Effector memory CD8-positive, alpha-beta T cell (primary cell): ENCODE results near the gene COL18A1.

Experiments used
- ATAC-seq: fragments of 150-1000 bp; cut with Tn5 transposase; replicated peaks from 2 replicates; pipeline ENCODE4 v1.10.0; 2021; ENCODE audit warnings: mild to moderate bottlenecking, moderate library complexity
- DNase-seq, 3 experiments: peaks; one replicate each; pipeline ENCODE4 v3.0.0; 2021
- H3K27ac Mint-ChIP-seq, 2 donors: one replicate each; pipeline ENCODE4 v1.8.0; 2022; ENCODE audit warnings: mild to moderate bottlenecking in 2 of 2, mixed read lengths in 2 of 2, moderate library complexity in 2 of 2
- H3K27me3 Mint-ChIP-seq, 2 donors: one replicate each; pipeline ENCODE4 v1.8.0; 2022; ENCODE audit warnings: mixed read lengths in 2 of 2
- H3K36me3 Mint-ChIP-seq: one replicate; pipeline ENCODE4 v1.8.0; 2022; ENCODE audit warnings: mild to moderate bottlenecking, moderate library complexity, mixed read lengths; ENCODE audit not compliant: insufficient read depth
- H3K4me1 Mint-ChIP-seq, 2 donors: one replicate each; pipeline ENCODE4 v1.8.0; 2022; ENCODE audit warnings: low read depth in 2 of 2, mixed read lengths in 2 of 2
- H3K4me3 Mint-ChIP-seq, 2 donors: one replicate each; pipeline ENCODE4 v1.8.0; 2022; ENCODE audit warnings: mild to moderate bottlenecking in 2 of 2, mixed read lengths in 2 of 2, moderate library complexity in 2 of 2
- H3K9me3 Mint-ChIP-seq, 2 donors: one replicate each; pipeline ENCODE4 v1.8.0; 2022; ENCODE audit warnings: mixed read lengths in 2 of 2

The COL18A1 gene

DNA sequence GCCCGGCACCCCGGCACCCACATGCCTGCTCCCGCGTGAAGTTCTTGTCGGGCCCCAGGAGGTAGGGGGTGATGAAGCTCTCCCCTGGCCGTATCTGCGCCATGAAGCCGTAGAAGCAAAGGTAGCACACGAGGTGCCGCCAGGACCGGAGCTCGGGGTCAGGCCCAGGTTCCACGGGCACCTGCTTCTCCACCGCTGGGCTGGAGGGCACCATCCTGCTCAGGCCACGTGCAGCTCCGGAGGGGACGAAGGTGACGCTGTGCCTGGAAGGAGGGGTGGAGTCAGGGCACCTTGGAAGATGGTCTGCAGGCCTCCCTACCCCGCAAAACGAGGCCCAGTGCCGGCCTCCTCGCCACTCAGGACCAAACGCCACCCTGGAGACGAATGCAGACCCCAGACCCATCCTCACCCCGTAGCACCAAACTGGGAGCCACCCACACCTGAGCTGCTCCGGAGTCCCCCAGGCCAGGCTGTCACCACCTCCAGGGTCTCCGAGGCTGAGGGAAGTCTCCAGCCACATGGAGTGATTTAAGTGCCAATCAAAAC lies 132.9 kb downstream of the COL18A1 start:
- no peaks in the 10 kb centered on the region for H3K27me3 Mint-ChIP-seq
- no peak for DNase-seq
- ATAC-seq = no peak
- no peak overlapping the region for H3K4me3 Mint-ChIP-seq
- H3K4me1 Mint-ChIP-seq = peaks cover 4 to 9% of the 10 kb centered on the region in 2 donors
- no peaks in the 10 kb centered on the region for H3K36me3 Mint-ChIP-seq
- no peaks in the 10 kb centered on the region for H3K9me3 Mint-ChIP-seq
- no peak overlapping the region for H3K27ac Mint-ChIP-seq

DNA sequence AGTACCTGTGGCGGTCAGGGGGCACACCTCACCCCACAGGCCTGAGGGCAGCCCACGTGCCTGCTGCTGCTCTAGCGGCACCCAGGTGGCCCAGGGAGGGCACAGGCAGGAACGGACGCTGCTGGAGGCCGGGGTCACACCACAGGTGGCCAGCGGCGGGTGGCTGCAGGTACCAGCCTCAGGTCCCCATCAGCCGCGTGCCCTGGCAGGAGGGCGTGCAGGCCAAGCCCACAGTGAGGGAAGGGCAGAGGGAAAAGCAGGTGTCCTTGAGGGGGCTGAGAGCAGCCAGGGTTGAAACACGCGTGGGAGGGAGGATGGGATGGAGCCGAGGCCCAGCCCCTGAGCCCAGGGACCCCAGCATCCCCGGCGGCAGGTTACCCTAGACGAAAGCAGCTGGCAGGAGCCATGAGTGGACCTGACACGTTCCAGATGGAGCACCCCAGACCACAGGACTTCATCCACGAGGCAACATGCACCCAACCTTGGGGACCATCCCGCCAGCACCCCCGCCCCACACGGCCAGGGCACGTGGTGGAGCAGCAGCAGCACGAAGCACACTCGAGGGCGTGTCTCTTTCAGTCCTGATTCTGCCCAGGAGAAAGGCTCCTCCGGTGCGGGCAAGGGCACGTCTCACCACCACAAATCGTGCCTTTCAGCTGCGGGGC lies 133.5 kb downstream of the COL18A1 start:
- DNase-seq (no peak), ATAC-seq (no peak)
- Mint-ChIP-seq H3K9me3 (no peaks in the 10 kb centered on the region), H3K4me1 (peaks cover 0 to 9% of the 10 kb centered on the region in 2 donors), H3K4me3 (no peak overlapping the region), H3K36me3 (no peaks in the 10 kb centered on the region), H3K27me3 (no peaks in the 10 kb centered on the region), H3K27ac (no peak overlapping the region)

DNA sequence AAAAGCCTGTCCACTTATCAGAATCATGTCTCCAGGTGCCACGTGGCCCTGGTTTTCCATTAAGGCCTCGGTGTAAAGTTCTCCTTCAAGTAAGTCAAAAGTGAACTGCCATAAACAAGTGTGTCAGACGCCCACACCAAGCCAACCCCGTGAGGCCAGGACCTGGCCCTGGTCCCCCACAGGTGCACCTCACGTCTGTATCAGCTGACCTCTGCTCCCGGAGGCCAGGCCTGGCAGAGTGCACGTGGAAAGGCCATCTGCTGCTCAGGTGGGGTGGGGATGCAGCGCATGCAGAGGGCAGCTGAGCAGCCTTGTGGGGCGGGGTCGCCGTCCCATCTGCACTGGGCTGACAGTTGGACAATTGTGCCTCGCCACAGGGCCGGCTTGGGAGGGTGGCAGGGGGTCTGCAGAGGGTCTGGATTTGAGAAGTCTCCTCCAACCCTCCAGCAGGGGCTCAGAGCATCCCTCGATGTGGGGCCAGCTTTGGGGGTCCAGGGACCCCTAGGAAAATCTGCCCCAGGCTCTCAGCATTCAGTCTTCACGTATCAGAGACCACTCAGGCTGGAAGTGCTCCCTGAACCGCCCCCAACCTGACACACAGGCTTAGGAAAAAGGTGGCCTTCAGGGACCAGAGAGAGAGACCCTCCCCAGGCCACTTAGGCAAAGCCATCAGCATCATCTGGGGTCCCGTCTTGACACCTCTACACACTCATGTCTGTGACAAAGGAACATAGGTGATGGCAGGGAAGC lies 134.3 kb downstream of the COL18A1 start:
- Mint-ChIP-seq H3K27ac (no peak overlapping the region), H3K9me3 (no peaks in the 10 kb centered on the region), H3K4me3 (peak overlapping the region in 1 of 2 donors; percentile 23), H3K27me3 (no peaks in the 10 kb centered on the region), H3K36me3 (no peaks in the 10 kb centered on the region), H3K4me1 (peaks cover 0 to 8% of the 10 kb centered on the region in 2 donors)
- DNase-seq = no peak
- ATAC-seq = no peak

DNA sequence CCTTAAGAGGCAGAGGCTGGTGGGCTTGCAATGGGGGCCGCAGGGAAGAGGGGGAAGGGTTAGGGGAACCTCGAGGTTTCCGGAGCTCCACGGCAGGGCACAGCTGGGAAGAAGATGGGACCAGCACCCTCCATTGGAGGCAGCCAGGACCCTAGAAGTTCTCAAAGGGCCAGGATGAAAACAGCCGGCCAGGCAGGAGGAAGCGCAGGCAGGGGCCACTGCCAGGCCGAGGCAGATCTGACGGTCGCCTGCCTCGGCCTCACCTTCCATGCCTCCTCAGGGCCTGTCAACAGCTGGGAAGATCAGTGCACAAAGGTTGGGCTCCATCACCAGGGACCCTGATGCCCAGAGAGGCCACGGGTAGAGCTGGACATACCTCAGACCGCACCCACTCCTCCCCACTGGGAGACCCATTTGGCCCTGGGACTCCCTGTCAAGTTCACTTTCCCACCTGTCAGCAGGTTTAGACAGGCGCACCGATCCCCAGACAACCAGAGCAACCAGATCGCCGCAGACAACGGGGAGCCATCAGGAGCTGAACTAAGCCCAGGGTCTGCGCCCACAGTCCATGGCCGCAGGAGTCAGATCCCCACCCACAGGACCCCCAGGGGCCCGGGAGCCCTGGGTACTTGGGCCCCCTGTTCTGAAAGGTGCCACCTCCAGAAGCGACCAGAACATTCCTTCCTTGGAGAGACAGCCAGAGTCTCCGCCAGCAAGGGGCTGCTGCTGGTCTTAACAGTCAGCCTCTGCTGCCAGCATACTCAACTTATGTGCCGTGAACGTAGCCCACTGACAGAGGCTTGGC lies 135.0 kb downstream of the COL18A1 start:
- Mint-ChIP-seq H3K36me3 (no peaks in the 10 kb centered on the region), H3K27me3 (no peaks in the 10 kb centered on the region)

DNA sequence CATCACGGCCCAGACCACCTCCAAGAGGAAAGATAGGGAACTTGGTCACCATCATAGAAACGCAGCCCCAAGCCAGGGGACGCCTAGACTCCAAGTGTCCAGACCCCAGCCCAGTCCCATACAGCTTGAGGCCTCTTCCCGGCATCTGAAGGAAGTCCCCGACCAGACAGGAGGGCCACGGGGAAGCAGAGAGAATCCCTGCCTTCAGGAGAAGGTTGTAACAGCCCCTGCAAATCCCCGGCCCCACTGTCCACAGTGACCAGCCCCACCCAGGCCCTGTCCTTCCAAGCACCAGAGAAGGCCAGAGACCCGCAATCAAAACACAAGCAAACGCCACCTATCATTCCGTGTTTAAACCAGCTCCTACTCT lies 135.6 kb downstream of the COL18A1 start:
- Mint-ChIP-seq H3K4me1 (peaks cover 0 to 6% of the 10 kb centered on the region in 2 donors), H3K4me3 (peak overlapping the region; percentile 67 to 73), H3K27me3 (no peaks in the 10 kb centered on the region), H3K9me3 (no peaks in the 10 kb centered on the region), H3K36me3 (no peaks in the 10 kb centered on the region), H3K27ac (peak overlapping the region; percentile 10 to 20)
- ATAC-seq = no peak
- no peak for DNase-seq

More for the DNA sequence above, 135.0 kb downstream of the COL18A1 start:
- no peak for DNase-seq
- Mint-ChIP-seq H3K4me1 (peaks cover 0 to 6% of the 10 kb centered on the region in 2 donors), H3K27ac (peak overlapping the region in 1 of 2 donors; percentile 10), H3K9me3 (no peaks in the 10 kb centered on the region), H3K4me3 (peak overlapping the region; percentile 67 to 73)
- ATAC-seq = no peak

DNA sequence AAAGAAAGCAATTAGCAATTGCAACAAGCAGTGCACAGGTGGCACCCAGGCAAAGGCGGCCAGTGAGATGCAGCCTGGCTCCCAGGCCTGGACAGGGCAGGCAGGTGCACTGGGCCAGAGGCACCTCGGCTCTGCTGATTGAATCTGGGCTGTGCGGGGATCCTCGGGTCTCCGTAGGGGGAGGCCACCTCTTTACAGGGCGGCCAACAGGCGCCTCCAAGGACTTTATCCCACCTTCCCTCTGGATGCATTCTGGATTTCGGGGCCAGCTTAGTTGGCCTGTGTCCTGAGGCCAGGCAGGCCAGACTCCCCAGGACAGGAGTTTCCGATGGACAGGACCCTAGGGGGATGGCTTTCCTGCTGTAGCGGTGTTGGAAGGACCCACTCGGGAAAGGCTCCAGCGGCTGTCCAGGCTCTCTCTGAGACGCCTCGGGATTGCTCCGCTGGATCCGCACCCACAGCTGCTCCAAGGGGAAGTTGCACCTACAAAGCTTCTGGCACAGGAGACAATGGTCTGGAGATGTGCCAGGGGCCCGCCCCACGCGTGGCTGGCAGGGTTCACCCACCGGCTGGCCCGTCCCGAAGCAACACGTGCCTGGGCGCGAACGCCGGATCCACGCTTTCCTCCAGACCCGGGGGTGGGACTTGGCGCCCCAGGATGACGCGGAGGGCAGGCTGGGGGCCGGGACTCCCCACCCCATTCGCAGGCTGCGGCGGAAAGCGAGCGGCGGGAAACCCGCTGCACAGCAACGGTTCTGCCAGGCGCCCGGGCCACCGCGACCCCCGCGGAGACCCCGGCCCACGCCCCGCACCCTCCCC lies 136.5 kb downstream of the COL18A1 start:
- Mint-ChIP-seq H3K36me3 (no peaks in the 10 kb centered on the region), H3K4me1 (peaks cover 0 to 4% of the 10 kb centered on the region in 2 donors), H3K4me3 (peak overlapping the region; percentile 67 to 73), H3K27me3 (no peaks in the 10 kb centered on the region), H3K27ac (peak overlapping the region in 1 of 2 donors; percentile 74), H3K9me3 (no peaks in the 10 kb centered on the region)
- peak; percentile 61 to 74 (median 71) for DNase-seq
- ATAC-seq = peak; percentile 85

DNA sequence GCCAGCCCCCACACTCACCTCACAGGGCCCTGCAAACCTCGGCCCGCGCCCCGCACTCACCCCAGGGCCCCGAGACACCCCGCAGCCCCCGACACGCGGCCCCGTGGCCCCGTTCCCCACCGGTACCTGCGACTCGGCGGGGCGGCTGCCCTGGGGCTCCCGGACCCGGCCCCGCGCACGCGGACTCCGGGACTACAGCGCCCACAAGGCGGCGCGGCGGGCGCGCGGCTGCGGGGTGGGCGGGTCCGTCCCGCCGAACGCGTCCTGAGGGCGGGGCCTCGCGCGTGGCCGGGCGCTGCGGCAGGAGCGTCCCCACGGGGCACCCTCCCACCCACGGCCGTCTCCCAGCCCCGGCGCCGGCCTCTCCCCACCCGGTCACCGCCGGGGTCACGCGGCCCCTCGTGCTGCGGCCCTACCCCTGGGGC lies 137.3 kb downstream of the COL18A1 start, which contains the start of gene SLC19A1:
Gene SLC19A1, minus strand, starts transcription at position 199 of the 425 bp plus-strand sequence. CDS start 4,481 bp downstream, outside the sequence.
- no peaks in the 10 kb centered on the region for H3K27me3 Mint-ChIP-seq
- peak; percentile 64 to 71 (median 65) for DNase-seq
- H3K27ac Mint-ChIP-seq = peak within 1 kb of the TSS in 1 of 2 donors; percentile 74
- peak within 1 kb of the TSS; percentile 67 to 73 for H3K4me3 Mint-ChIP-seq
- no peaks in the 10 kb centered on the region for H3K9me3 Mint-ChIP-seq
- H3K4me1 Mint-ChIP-seq = peaks cover 0 to 4% of the 10 kb centered on the region in 2 donors
- no peaks in the 10 kb centered on the region for H3K36me3 Mint-ChIP-seq
- peak; percentile 84 for ATAC-seq

DNA sequence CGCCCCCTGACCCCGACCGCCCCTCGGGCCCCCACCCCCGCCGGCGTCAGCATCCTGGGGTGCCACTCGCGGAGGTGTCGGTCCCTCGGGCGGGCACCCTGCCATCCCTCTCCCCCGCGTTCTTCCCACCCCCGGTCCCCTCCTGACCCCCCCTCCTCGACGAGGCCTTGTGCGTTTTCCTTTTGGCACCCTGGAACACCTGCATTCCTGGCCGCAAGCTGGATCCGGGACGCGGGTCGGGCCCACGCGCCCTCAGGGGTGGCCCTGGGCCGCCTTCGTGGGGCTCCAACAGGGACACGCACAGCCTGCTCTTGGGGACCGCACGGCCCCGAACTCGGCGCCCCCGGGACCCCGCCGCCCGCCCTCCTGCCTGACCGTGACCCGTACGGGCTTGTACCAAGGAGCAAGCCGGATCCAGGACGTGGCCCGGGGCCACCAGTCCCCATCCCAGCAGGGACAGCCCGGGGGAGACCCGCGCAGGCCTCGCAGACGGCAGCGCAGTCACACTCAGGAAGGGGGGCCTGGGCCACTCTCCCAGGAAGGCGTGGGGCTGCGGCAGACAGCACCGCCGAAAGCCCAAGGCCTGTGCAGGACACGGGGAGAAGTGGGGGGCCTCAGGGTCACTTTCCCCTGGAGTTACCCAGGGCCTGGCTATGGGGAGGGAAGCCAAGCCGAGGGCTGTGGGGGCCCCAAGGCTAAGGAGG lies 137.9 kb downstream of the COL18A1 start:
- no peaks in the 10 kb centered on the region for H3K36me3 Mint-ChIP-seq
- H3K27me3 Mint-ChIP-seq = no peaks in the 10 kb centered on the region
- H3K9me3 Mint-ChIP-seq = no peaks in the 10 kb centered on the region
- ATAC-seq (no peak), DNase-seq (no peak)
- H3K4me3 Mint-ChIP-seq = peak overlapping the region; percentile 44 to 56
- H3K27ac Mint-ChIP-seq = no peak overlapping the region
- peaks cover 0 to 4% of the 10 kb centered on the region in 2 donors for H3K4me1 Mint-ChIP-seq

DNA sequence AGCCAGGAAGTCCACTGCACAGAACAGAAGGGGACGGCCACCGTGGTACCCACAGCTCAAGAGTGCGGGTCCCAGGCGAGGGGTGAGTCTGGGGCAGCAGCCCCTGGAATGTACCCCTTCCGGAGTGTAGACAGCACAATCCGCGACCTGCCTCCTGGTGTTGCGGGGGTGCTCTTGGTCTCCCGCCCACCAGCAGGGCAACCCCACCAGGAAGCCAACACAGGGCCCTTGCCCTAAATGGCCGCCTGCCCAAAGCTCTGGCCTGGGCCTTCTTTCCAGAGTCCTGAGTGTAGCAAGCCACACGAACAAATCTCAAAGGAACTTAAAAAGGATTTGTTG lies 138.4 kb downstream of the COL18A1 start:
- Mint-ChIP-seq H3K4me1 (peaks cover 0 to 4% of the 10 kb centered on the region in 2 donors), H3K4me3 (peak overlapping the region; percentile 41 to 56), H3K36me3 (no peaks in the 10 kb centered on the region), H3K27me3 (no peaks in the 10 kb centered on the region), H3K9me3 (no peaks in the 10 kb centered on the region), H3K27ac (no peak overlapping the region)
- ATAC-seq (no peak), DNase-seq (no peak)

DNA sequence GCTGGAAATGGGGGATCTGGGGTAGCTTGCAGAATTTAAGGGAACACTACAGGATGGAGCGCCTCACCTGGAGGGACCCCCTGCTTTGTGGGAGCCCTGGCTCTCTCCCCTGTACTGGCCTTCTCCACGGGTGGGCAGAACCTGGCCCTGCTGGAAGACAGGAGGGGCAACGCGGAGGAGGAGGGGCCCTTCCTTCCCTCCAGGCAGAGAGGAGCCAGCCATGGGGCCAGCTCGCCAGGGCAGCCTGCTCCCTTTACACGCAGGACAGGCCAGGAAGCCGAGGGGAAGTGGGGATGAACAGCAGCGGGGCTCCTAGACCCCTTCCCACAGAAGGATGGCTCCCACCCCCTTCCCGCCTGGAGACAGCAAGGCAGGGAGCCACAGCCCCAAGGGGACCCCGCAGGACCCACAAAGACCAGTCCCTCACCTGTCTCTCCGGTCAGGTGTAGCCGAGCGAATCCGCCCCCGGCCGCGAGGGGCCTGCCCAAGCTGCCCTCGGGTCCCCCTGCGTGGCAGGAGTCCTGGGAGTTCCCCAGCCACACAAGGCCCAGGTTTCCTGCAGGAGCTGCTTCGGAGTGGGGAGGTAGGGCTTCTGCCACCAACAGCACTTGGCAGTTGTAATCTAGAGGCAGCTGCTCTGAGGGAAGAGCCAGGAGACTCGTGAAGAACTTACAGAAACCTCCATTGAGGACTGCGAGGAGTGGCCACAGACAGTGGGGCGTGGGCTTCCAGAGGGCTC lies 138.9 kb downstream of the COL18A1 start:
- DNase-seq (no peak), ATAC-seq (no peak)
- peaks cover 0 to 5% of the 10 kb centered on the region in 2 donors for H3K4me1 Mint-ChIP-seq
- H3K27ac Mint-ChIP-seq = no peak overlapping the region
- peak overlapping the region; percentile 41 to 56 for H3K4me3 Mint-ChIP-seq
- H3K36me3 Mint-ChIP-seq = no peaks in the 10 kb centered on the region
- H3K9me3 Mint-ChIP-seq = no peaks in the 10 kb centered on the region
- H3K27me3 Mint-ChIP-seq = no peaks in the 10 kb centered on the region

DNA sequence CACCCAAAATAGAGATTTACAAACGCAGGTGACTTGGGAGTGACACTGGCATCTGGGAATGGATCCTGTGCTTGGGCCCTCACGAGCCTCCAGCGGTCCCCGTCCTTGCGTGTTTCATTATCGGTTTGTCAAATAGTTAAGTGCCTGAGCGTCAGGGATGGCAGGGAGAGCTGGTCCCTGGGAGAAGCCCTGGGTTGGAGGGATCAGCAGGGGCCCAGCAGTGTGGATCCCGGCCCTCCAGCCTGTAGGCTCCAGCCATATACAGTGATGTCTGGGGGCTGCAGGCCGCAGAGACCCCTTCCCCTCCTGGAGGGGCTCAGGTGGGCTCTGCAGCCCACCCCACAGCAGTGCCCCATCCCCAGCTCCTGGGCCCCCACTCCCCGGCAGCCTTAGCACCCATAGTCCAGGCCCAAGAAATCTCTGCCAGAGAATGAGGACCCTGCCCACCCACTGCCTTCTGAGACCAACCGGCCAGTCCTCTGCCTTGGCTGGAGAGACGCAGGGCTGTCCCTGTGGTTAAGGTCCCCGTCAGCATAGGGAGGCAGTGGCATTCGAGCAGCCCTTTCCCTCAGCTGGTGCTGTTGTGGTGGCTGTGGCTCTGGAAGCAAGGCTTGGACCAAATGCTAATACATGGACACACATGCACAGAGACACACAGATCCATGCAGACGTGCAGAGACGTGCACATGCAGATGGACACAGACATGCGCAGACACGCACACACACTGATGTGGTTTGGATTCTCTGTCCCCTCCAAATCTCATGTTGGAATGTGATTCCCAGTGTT lies 139.7 kb downstream of the COL18A1 start:
- H3K9me3 Mint-ChIP-seq = no peaks in the 10 kb centered on the region
- no peaks in the 10 kb centered on the region for H3K27me3 Mint-ChIP-seq
- H3K4me3 Mint-ChIP-seq = no peak overlapping the region
- ATAC-seq = no peak
- H3K4me1 Mint-ChIP-seq = peaks cover 3 to 10% of the 10 kb centered on the region in 2 donors
- H3K27ac Mint-ChIP-seq = no peak overlapping the region
- DNase-seq = no peak
- no peaks in the 10 kb centered on the region for H3K36me3 Mint-ChIP-seq
